GM18951 (cell line): ENCODE data around the gene RIMBP2.

Experiments
- POLR2A ChIP-seq: IDR thresholded peaks from 4 replicates; pipeline ENCODE4 v1.6.1; 2011; ENCODE audit warnings: mild to moderate bottlenecking; ENCODE audit not compliant: insufficient read length, insufficient read depth; ENCODE audit errors: extremely low read depth
- in situ Hi-C: fragments of 300-500 bp; cut with MboI; formaldehyde crosslinking; loops from one replicate; pipeline ENCODE4 v1.12.0; 2022; ENCODE audit warnings: low sequenced_read_pairs, mixed read lengths, inconsistent platforms; ENCODE audit not compliant: unreplicated experiment

Gene RIMBP2

DNA sequence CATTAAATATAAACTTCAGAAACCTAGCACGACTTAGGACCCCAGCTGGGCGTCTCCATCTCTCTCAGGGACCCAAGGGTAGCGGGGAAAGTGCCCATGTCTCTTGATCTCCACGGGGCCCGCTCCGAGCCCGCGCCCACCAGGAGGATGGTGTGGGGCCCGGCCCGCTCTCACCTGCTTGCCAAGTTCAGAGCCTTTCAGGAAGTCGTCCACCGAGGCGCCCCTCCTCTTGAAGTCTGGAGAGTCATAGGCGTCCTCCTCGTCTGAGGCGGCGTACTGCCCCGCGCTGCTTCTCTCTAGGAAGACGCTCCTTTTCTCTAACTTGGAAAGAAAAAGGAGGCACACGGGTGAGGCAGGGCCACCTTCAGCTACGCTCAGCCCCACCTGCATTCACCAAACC lies 281.5 kb downstream of the RIMBP2 start:
- no peak for TF ChIP-seq POLR2A
- in situ Hi-C loops: no loop called here

DNA sequence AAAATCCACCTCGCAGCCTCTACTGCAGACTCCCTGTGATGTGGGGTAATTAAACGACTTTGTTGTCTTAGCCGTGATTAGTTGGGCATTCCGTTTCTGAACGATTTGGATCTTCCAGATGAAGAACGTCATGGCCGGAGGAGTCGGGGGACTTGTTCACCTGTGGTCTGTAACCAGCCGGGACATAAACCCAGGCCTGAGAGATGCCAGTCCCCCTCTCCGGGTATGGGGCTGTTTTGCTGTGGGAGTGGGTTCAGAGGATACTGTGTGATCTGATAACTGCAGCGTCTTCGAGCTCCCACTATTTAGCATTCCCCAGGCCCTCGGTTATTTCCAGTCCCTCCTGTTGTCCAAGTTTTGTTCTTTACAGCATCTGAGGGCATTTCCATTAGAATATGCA lies 282.3 kb downstream of the RIMBP2 start:
- no peak for TF ChIP-seq POLR2A
- in situ Hi-C loops: no loop called here

DNA sequence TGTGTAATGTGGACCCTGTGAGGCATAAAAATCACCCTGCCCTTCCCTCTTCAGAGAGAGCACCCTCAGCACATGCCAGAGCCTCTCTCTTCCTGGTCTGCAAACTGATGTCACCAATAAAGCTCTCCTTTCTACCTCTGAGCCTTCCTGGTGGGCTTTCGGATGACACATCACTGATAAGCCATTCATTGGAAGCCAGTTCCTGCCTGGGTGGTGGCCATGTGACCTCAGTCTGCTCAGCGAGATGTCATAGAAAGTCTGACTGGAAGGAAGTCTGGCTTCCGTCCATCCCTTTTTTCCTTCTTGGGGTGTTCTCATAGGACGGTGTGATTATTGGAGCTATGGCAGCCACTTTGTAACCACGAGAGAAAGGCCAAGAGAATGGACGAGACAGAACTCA lies 282.7 kb downstream of the RIMBP2 start:
- TF ChIP-seq POLR2A: no peak
- in situ Hi-C loops: no loop called here

DNA sequence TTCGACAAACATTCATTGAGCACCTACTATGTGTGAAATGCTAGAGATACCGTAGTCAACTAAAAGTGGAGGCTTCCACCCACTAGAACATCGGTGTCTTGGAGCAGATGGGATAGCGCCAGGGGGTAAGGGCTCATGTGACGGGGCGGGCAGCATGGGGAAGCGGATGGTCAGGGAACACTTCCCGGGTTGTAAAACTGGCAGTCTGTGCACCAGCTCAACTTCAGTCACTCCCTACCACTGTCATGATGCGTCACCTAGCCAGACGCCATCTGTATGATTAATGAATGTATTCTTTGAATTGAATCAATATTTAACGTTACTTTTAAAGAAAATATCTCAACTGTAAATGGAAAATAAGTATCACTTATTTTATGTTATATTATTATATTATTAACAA lies 284.9 kb downstream of the RIMBP2 start:
- TF ChIP-seq POLR2A: no peak
- in situ Hi-C loops: no loop called here

DNA sequence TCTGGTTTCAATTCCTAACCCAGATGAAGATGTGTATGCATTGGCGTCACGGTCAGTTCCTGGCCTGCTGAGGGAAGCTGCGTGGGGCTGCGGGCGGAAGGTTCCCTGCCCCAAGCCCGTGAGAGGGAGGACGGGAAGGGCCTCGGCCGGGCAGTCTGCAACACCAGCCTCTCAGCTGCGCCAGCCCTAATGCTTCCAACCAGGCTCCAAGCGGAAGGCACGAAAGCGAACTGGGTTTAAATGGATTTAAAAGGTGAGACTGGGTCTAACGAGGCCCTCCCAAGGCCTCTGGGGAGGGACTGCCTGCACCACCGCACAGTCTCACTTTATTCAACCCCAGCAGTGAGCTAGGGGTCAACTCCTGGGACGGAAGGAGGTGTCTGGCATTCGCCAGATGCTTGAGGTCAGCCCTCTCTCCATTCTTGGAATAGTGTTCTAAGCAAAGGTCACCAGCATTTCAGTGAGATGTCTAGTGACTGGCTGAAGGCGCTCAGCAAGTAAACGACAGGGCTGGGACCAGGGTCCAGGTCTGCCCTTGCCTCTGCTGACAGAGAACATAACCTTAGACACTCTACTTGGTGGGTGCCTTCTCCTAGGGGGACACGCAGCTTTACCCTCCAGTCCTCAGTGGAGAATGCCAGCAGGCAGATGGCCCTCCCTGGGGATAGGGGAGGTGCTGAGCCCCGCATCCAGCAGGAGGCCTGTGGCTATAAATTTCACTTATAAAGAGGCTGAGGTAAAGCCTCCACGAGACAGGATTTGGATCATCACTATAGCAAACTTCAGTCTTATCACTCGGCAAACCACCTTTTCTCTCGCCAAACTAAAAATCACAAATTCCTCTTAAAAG lies 286.2 kb downstream of the RIMBP2 start:
- in situ Hi-C loops: no loop called here

DNA sequence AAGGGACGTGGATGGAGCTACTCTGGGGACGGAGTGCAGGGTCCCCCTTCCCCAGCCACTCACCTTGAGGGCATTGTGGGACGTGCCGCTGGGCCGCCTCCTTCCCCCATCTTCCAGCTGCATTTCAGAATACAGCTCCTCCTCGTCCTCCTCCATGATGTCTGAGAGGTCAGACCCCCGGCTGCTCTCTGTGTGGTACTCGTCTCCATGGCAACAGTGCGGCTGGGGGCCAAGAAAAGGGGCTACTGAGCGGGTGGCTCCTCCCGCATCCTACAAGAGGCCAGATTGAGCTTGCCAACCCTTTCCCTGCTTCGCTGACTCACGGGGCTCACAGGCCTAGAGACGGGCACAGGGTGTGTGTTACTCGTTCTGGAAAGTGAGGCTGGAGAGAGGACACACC lies 288.0 kb downstream of the RIMBP2 start:
- in situ Hi-C loops: no loop called here
- TF ChIP-seq POLR2A: no peak

More for the DNA sequence above, 286.2 kb downstream of the RIMBP2 start:
- no peak for TF ChIP-seq POLR2A

DNA sequence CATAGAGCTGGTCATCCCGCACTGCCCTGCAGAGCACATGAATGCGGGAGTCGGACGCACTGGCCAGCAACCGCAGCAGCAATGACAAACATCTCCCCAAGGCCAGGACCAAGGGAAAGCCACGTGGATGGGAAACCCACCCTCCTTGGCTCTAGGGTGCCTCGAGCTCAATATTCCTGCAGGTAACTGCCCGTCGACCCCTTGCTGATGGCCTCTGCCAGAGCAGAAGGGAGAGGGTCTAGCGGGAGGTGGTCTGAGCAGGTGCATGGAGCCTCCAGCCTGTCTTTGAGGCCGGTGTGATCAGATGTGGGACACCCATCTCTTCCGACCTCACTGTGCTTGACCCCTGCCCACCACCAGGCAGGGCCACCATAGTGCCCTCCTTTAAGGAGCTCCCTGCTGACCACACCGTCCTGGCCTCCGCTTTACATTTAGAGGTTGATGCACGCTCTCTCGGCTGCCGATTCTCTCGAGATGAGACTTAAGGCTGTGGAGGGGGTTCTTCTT lies 288.7 kb downstream of the RIMBP2 start:
- no peak for TF ChIP-seq POLR2A
- in situ Hi-C loops: no loop called here

DNA sequence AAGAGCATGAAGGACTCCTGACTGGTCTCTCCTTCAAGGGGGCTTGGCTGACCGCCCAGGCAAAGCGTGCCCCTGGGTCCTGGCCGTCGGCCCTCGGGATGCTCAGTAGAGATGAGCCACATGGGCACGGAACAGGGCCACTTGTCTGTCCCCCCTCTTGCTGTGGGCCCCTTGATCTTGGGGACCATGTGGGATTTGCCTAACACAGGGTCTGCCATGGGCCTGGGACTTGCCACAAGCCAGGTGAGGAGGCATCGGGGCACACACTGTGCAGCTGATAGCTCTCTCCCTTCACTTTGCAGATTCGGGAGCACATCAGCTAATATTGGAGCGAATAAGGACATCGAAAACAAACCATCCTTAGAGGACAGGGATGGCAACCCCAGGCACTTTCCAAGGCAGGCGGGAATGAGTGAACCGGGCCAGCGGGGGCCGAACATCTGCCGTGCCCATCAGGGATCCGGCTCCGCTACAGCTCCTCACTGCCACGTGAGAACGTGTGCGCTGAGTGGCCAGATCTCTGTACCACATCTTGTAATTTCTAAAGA lies 290.3 kb downstream of the RIMBP2 start:
- TF ChIP-seq POLR2A: no peak
- in situ Hi-C loops: no loop called here

DNA sequence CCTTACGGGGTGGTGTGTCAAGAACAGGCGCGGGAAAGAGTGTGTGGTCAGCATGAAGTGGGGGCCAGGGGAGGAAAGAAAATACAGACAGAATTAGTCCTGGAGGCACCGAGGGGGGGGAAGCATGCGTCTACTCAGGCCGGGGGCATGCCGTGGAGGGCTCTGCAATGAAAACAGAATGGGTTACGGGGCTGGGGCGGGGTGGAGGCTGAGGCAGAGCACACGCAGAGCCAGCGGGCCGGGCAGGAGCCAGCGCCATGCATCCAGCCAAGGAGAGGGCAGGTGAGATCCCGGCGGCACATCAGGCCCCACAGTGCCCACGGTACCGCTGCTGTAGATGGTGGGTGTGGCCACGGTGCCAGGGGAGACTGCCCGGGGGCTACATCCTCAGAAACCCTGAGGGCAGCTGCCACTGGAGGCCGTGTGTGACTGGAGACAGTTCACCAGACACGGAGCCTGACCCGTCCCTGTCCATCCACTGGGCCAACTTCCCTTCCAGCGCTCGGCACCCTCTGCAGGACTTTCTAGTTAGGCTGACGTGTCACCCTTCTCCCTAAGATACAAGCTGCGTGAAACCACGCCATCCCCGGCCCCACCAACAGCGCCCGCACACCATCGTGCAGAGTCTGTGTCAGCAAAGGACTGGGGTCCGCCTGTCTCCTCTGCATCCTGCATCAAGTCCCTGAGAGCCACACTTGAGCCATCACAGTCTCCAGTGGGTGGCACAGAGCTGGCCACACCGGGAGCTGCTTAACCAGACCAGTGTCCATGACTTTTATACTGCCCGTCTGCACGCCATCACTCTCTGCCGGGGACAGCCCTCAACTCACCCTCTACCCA lies 291.0 kb downstream of the RIMBP2 start:
- in situ Hi-C loops: no loop called here

DNA sequence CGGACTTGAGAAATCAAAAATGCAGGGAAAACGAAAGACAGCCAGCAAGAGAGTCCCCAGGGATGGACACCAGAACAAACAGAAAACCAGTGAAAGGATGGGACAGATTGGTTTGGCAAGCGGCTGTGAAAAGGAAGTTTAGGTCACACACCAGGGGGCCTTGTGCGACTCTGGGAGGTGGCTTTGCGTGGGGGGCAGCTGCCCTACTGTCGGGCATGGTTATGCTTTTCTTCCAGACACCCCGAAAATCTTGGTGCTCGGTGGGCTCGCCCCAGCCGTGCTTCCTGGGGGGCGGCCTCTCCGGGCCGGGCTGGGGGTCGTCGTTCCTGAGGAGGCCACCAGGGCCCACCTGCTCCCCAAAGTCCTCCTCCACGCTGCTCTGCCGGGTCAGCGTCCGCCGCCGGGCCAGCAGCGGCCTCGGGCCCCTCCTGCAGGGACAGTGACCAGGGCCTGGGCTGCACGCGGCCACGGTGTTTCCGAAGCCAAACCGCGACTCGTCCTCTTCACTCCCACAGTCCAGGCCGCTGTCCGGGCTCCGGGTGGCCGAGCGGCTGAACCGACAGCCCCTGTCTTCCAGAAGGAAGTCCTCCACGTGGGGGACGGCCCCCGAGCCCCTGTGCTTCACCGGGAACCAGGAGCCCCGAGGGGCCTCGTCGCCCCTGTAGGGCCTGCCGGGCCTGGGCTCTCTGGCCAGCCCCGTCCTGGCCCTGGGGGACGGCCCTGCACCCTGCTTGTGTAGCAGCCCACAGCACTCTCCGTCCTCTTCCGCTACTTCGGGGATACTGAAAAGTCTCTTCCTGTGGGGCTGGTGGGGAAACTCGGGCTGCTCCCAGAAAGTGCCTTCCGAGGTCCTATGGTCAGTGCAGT lies 291.9 kb downstream of the RIMBP2 start:
- in situ Hi-C loops: no loop called here
- TF ChIP-seq POLR2A: no peak

More for the DNA sequence above, 291.0 kb downstream of the RIMBP2 start:
- TF ChIP-seq POLR2A: no peak

DNA sequence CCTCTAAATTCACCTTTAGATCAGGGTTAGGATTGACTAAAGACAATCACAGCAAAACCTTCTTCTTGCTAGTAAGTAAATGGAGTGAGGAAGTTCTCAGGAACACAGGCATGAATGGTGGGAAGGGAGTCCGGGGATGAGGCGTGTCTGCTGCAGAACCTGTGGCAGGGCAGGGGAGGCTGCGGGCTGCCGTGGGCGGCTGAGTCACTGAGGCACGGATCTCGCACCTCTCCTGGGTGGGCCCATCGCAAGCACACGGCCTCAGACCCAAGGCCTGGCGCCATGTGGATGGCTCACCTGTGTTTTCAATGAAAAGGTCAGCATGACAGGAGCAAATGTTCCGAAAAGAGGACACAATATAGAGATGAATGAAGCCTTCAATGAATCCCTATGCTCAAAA lies 293.0 kb downstream of the RIMBP2 start:
- TF ChIP-seq POLR2A: no peak
- in situ Hi-C loops: no loop called here

DNA sequence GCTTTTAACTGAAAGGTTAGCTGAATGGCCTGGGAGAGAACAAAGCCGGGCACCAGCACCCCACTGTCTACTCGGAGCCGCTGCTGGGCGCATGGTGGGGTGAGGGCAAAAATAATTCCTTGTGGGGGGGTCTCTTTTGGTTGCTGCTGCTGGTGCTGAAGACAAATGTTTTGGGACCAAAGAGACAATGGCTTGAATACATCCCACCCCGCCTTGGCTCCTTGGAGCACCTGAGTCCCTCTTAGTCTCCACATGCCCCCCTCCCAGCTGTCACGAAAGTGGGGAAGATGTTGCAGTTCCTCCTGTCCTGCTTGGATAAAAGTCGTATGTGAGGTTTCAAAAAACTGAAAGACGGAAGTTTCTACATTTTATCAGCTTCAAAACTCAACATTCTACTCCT lies 293.4 kb downstream of the RIMBP2 start:
- in situ Hi-C loops: no loop called here
- no peak for TF ChIP-seq POLR2A
